ENCODE measurements around the gene P3H2.

The P3H2 gene

GRCh38 chr3:190001426-190001825 lies 119.3 kb downstream of the P3H2 start:
- no peak for TF ChIP-seq MYC (IDR thresholded peaks at IDR 0.05; ENCODE audit: low read depth, low read length)
- no peak for TF ChIP-seq CTCF (IDR thresholded peaks at IDR 0.05; ENCODE audit: low read depth, low read length)
- no peak for DNase-seq (ENCODE audit: low read depth)
- H3K4me3 ChIP-seq (ENCODE audit: low read depth, low read length), result no peak overlapping the region

DNA sequence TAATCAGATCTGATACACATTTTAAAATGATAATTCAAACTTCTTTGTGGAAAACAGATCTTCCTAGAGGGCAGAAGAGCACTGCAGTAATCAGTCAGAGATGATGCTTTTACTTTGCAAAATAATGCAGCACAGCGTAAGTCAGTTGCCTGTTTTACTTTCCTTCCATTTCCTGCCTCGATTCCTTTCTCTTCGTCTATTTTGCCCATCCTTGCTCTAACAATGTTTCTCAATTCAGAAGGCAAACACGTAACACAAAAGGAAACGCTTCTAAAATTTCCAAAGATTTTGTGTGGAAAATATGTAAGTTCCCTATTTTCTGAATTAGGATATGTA lies 119.9 kb downstream of the P3H2 start:
- TF ChIP-seq MYC (IDR thresholded peaks at IDR 0.05; ENCODE audit: low read depth, low read length), result no peak
- no peak for TF ChIP-seq POLR2A (IDR thresholded peaks at IDR 0.05; ENCODE audit: extremely low read depth, insufficient read length)
- no peak for TF ChIP-seq MAX (IDR thresholded peaks at IDR 0.05; ENCODE audit: low read depth, low read length)
- no peak for TF ChIP-seq CTCF (IDR thresholded peaks at IDR 0.05; ENCODE audit: low read depth, low read length)
- H3K4me3 ChIP-seq (ENCODE audit: low read depth, low read length), result no peak overlapping the region
- no peak for DNase-seq (ENCODE audit: low read depth)

DNA sequence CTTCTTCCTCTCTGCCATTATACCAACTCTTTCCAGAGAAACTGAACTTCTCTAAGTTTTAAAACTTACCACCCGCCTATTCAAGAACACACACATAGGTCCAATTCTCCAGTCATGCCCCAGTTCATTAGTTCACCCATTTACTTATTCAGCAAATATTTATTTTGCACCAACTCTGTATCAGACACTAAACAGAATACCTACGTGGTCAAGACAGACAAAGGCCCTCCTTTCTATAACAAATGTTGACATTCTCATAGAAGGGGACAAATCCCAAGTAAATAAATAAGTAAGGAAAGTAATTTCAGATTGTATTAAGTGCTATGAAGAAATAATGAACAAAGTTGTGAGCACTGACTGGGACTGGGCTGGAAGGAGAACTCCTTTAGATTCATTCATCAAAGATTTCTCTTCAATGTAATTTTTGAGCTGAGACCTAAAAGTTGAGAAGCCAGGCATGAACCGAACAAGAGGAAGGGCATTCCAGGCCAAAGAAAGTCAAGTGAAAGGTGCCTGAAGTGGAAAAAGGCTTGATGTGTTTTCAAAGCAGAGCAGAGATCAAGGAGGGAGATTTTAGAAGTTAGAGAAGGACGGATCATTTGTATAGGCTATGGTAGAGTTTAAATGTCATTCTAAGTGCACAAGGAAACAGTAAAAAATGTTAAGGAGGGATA lies 120.4 kb downstream of the P3H2 start:
- TF ChIP-seq MAX (IDR thresholded peaks at IDR 0.05; ENCODE audit: low read depth, low read length), result no peak
- no peak for TF ChIP-seq MYC (IDR thresholded peaks at IDR 0.05; ENCODE audit: low read depth, low read length)
- no peak for TF ChIP-seq POLR2A (IDR thresholded peaks at IDR 0.05; ENCODE audit: extremely low read depth, insufficient read length)
- no peak for TF ChIP-seq CTCF (IDR thresholded peaks at IDR 0.05; ENCODE audit: low read depth, low read length)
- H3K4me3 ChIP-seq (ENCODE audit: low read depth, low read length), result no peak overlapping the region
- no peak for DNase-seq (ENCODE audit: low read depth)

- DNase-seq (ENCODE audit: low read depth), result no peak
These were observed 121.0 kb downstream of the P3H2 start for GRCh38 chr3:189999718-190000117.

GRCh38 chr3:189995129-189995528 lies 125.6 kb downstream of the P3H2 start:
- H3K4me3 ChIP-seq (ENCODE audit: low read depth, low read length), result no peak overlapping the region
- TF ChIP-seq POLR2A (IDR thresholded peaks at IDR 0.05; ENCODE audit: extremely low read depth, insufficient read length), result no peak
- peak; percentile 74 for TF ChIP-seq MYC (IDR thresholded peaks at IDR 0.05; ENCODE audit: low read depth, low read length)
- TF ChIP-seq MAX (IDR thresholded peaks at IDR 0.05; ENCODE audit: low read depth, low read length), result peak; percentile 80
- no peak for TF ChIP-seq CTCF (IDR thresholded peaks at IDR 0.05; ENCODE audit: low read depth, low read length)
- DNase-seq (ENCODE audit: low read depth), result no peak

More at GRCh38 chr3:189999718-190000117, 121.0 kb downstream of the P3H2 start:
- TF ChIP-seq CTCF (IDR thresholded peaks at IDR 0.05; ENCODE audit: low read depth, low read length) (no peak), MAX (IDR thresholded peaks at IDR 0.05; ENCODE audit: low read depth, low read length) (no peak), POLR2A (IDR thresholded peaks at IDR 0.05; ENCODE audit: extremely low read depth, insufficient read length) (no peak), MYC (IDR thresholded peaks at IDR 0.05; ENCODE audit: low read depth, low read length) (no peak)
- H3K4me3 ChIP-seq (ENCODE audit: low read depth, low read length), result no peak overlapping the region

DNA sequence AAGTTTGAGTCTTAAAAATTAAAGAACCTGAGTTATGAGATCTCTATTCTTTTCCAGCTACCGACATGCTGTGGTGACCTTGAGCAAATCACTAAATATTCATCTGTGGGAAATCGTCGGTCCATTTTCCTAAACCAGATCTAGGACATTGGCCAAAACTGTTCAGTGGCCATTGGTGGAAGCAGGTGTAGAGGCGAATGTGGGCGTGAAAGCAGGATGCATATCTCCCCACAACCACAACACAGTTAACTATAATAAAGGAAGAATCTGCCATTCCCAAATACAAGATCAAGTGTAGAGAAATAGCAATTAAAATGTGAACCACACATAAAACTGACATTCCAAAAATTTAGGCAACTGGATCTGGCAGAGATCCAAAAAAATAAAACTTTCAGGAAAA lies 129.9 kb downstream of the P3H2 start:
- H3K4me3 ChIP-seq (ENCODE audit: low read depth, low read length), result no peak overlapping the region
- TF ChIP-seq CTCF (IDR thresholded peaks at IDR 0.05; ENCODE audit: low read depth, low read length), result no peak
- no peak for TF ChIP-seq MYC (IDR thresholded peaks at IDR 0.05; ENCODE audit: low read depth, low read length)
- TF ChIP-seq MAX (IDR thresholded peaks at IDR 0.05; ENCODE audit: low read depth, low read length), result no peak
- TF ChIP-seq POLR2A (IDR thresholded peaks at IDR 0.05; ENCODE audit: extremely low read depth, insufficient read length), result no peak
- DNase-seq (ENCODE audit: low read depth), result no peak

Measured in NB4 (cell line).